GM19372 (cell line): ENCODE results near the gene ACOXL.

Source experiments
- ATAC-seq: cut with Tn5 transposase; IDR thresholded peaks from one replicate; pipeline ENCODE4 v1.9.1; 2021; ENCODE audit warnings: mild to moderate bottlenecking, low read depth, moderate library complexity; ENCODE audit not compliant: unreplicated experiment

The ACOXL gene

DNA sequence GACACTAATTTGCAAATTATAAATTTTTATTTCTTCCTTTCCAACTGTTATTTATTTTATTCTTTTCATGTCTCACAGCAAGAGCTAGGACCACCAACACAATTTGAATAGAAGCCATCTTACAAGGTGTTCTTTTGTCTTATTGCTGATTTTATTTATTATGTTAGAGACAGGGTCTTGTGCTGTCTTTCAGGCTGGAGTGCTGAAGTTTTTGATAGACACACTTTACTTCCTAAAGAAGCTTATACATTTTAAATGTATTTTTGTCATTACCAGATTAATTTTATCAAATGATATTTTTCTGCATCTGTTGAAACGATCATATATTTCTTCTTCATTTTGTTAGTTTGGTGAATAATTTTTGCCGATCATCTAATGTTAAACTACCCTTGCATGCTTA is 258.1 kb downstream of the ACOXL start:
- no peak for ATAC-seq

DNA sequence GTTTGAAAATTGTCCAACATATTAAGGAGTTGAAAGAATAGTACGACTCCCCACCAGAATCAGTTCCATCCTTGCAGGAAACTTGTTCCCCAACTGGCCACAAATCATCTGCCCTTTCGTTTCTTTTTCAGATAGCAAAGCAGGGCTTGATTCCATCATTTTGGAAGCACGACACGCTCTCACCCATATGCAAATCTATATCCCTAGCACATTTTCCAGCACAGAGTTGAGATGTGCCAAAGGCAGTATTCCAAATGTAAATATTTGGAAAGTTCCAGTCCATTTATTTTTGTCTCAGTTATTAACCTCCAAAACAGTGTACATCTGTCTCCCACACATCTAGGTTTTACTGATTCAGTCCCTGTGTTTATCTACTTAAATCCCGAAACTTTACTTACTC is 259.5 kb downstream of the ACOXL start:
- ATAC-seq, result no peak

GRCh38 chr2:110992886-110993285 is 260.5 kb downstream of the ACOXL start:
- ATAC-seq, result no peak

GRCh38 chr2:110993557-110994231 is 261.3 kb downstream of the ACOXL start:
- no peak for ATAC-seq

DNA sequence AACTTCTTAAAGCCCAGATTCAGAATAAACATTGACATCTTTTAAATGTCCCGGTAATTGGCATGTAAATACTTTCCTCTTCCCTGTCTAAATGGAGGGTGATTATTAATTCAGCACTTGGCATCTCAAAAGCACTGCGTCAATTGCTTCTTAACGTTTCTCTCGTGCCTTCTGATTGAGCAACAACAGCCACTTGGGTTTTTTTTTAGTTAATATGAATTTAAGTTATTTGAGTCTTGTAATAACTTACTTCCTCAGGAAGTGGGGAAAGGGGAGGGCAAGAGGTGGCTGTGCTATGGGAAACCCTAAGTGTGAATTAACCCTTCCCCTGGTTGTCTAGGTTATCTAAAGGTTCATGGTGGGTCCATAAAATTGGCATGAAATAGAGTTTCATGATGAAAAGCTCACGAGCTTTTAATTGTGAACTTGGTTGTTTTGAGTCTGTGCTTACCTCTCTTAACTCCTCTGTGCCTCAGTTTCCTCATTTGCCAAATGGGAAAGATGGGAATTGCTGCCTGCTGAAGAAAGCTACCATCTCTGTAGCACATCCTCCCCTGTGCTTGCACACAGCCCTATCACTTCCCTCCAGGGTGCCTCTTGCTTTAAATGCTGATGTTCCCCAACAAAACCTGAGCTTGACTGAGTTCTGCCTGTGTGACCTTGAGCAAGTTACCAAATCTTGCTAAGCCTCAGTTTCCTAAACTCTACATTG is 262.0 kb downstream of the ACOXL start:
- no peak for ATAC-seq

GRCh38 chr2:110995911-110996310 is 263.5 kb downstream of the ACOXL start:
- no peak for ATAC-seq

- no peak for ATAC-seq
Observed at GRCh38 chr2:110997331-110998045, 265.1 kb downstream of the ACOXL start.

DNA sequence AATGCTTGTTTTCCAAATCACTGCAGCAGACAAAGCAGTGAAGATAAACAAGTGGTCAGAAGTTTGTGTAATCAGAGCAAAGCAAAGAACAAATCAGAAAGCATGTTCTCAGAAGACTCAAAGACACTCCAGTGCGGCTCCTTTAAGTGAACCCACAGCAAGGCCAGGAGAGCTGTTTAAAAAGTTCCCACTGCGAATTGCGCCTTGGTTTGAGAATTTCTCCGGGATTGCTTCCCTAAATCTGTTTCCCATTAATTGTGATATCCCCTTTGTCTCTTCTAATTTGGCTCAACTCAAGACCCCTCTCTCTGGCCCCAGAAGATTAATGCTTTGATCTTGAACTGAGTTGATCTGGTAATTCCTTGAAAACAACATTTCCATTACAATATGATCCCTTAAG is 265.9 kb downstream of the ACOXL start:
- ATAC-seq, result no peak

DNA sequence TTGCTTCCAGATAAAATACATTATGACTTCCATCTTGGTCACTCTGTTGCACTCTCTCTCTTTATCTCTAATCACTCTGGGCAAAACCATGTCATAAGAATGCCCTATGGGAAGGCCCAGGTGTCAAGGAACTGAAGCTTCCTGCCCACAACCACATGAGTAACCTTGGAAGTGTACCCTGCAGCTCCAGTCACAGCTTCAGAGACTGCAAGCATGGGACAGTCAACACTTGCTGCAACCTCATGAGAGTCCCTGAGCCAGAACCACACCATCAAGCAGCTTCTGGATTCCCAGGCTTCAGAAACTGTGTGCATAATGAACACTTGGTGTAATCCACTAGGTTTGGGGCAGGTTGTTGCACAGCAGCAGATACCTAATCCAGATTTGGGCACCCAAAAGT is 267.3 kb downstream of the ACOXL start:
- no peak for ATAC-seq

DNA sequence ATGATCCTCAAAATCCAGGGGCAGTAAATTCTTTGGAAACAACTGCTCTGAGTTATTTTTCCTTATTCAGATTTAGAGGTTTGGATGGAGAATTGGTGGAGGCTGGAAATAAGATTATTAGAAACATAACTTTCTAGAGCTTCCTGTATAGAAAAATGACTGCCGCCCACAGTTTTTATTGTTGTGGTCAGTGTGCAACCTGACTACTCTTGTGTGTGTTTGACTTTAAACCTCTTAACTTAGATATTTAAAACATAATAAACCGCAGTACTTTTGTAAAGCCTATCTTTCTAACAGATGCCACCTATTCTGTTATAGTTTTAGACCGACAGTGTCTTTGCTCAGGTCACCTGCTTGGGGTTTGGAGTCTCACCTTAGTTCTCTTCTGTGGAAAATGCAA is 272.9 kb downstream of the ACOXL start:
- ATAC-seq, result no peak

- no peak for ATAC-seq
Observed at GRCh38 chr2:111005821-111006220, 273.4 kb downstream of the ACOXL start.

- no peak for ATAC-seq
Observed at GRCh38 chr2:111007757-111008688, 275.6 kb downstream of the ACOXL start.

- ATAC-seq, result no peak
Observed at GRCh38 chr2:111011218-111011617, 278.8 kb downstream of the ACOXL start.

DNA sequence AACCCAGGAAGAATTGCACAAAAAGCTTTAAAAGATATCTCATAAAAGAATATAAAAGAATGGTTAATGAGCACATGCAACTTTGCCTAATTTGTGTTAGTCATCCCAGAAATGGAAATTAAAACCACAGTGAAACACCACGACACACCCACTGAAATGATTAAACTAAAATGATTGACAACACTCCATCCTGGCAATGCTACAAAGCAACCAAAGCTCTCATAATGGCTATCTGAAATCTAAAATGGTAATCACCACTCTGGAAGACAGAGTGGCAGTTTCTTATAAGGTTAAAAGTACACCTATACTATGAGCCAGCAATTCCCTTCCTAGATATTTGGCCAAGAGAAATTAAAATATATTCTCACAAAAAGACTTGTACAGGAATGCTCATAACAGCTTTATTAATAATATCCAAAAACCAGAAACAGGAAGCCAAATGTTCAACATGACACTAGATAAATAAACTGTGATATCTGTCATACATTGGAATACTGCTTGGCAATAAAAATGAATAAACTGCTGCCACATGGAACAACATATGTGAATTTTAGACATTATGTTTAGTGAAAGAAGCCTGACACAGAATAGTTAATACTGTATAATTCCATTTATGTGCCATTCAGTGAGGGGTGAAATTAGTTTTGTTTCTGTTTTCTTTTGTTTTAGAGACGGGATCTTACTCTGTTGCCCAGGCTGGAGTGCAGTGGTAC is 283.1 kb downstream of the ACOXL start:
- ATAC-seq, result no peak

GRCh38 chr2:111017034-111017622 is 284.8 kb downstream of the ACOXL start:
- no peak for ATAC-seq

DNA sequence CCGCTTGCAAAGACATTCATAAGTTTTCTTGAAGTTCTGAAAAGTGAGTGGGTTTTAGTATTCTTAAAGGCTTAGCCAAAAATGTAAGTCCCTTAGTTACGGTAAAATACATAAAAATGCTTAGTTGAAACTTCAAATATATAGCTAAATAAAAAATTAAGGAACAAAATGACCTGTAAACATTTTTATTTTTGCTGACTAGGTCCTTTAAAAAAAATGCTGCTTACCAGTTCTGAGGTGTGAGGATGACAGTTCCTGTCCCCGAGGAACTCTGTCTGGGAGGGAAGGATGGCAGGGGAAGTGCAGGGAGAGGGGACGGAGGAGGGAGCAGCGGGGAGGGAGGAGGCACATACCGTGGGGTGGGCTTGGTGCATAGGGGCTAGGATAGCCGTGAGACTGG is 285.5 kb downstream of the ACOXL start:
- no peak for ATAC-seq

DNA sequence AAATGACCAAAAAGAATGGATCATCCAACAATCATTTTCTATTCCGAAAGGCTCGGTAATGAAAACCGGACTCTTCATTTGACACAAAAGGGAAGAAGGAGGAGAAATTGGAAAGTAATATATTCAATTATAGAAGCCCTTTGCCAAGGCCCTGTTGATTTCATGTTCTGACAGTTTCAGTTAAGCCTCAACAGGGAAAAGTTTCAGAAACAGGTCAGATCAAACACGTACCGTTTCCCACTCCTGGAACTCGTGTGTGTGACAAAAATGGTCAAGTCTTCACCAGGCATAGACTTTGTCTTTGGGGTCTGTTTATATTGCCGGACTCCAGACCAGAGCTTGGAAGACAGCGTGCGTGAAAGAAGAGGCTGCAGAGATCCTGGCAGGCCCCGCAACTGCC is 287.0 kb downstream of the ACOXL start:
- ATAC-seq, result no peak

DNA sequence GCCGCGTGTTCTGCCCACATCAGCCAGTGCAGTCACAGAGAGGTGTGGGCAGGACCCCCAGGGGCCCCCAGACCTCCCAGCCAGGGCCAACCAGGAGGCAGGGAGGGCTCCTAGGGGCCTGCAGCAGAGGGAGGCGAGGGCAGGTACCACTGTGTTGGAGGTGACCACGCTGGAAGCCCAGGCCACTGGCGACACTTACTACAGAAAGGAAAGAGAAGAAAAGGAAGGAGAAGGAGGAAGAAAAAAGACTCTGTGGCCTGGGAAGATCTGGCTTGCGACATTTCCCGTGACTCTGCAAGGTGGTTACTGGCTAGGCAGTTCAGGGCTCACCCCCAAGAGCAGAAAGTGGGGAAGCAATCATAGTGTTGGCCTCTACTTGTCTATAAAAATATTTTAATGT is 290.3 kb downstream of the ACOXL start:
- no peak for ATAC-seq

- no peak for ATAC-seq
Observed at GRCh38 chr2:111024496-111024895, 292.1 kb downstream of the ACOXL start.

DNA sequence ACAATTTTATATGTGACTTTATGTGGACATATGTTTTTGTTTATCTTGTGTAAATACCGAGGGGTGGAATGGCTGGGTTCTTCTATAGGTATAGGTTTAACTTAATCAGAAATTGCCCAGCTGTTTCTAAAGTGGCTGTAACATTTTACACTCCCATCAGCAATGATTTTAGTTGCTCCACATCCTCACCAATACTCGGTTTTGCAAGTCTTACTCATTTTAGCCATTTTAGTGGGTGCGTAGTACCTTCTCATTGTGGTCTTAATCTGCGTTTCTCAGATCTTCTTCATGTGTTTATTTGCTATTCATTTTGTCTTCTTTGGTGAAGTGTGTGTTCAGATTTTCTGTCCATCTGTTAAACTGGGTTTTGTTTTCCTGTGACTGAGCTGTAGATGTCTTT is 292.9 kb downstream of the ACOXL start:
- ATAC-seq, result no peak
